Ishikawa (cell line): ENCODE results near the gene NNT.

Source experiments
- CEBPB ChIP-seq: IDR thresholded peaks from 2 replicates; pipeline ENCODE4 v1.6.1; 2012
- CREB1 ChIP-seq: IDR thresholded peaks from 2 replicates; pipeline ENCODE4 v1.6.1; 2012; ENCODE audit warnings: low read depth
- EGR1 ChIP-seq: IDR thresholded peaks from 2 replicates; pipeline ENCODE4 v1.6.1; 2012
- FOXM1 ChIP-seq: IDR thresholded peaks from 2 replicates; pipeline ENCODE4 v1.6.1; 2012; ENCODE audit warnings: low read depth, borderline replicate concordance
- NFIC ChIP-seq: IDR thresholded peaks from 2 replicates; pipeline ENCODE4 v1.6.1; 2012
- REST ChIP-seq: IDR thresholded peaks from 2 replicates; pipeline ENCODE4 v1.6.1; 2012; ENCODE audit warnings: low read depth, mild to moderate bottlenecking
- TAF1 ChIP-seq: IDR thresholded peaks from 2 replicates; pipeline ENCODE4 v1.6.1; 2012; ENCODE audit warnings: low read depth, mild to moderate bottlenecking
- TCF12 ChIP-seq: IDR thresholded peaks from 2 replicates; pipeline ENCODE4 v1.6.1; 2012; ENCODE audit warnings: low read depth
- TEAD4 ChIP-seq: IDR thresholded peaks from 2 replicates; pipeline ENCODE4 v1.6.1; 2012
- USF1 ChIP-seq: IDR thresholded peaks from 2 replicates; pipeline ENCODE4 v1.6.1; 2012
- ZBTB7A ChIP-seq: IDR thresholded peaks from 2 replicates; pipeline ENCODE4 v1.6.1; 2012; ENCODE audit warnings: low read depth
- TF ChIP-seq, protein P1 (sequence below): IDR thresholded peaks from 2 replicates; pipeline ENCODE4 v1.6.1; 2012

GRCh38 chr5:43613370-43613769 is 10.4 kb downstream of the NNT start:
- TF ChIP-seq FOXM1 (no peak), TCF12 (no peak), REST (no peak), EGR1 (no peak), ZBTB7A (no peak), CREB1 (no peak), USF1 (no peak), TEAD4 (no peak), TAF1 (no peak), CEBPB (no peak), NFIC (no peak)
- TF ChIP-seq, protein P1, sequence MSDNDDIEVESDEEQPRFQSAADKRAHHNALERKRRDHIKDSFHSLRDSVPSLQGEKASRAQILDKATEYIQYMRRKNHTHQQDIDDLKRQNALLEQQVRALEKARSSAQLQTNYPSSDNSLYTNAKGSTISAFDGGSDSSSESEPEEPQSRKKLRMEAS, result no peak
